Stimulated activated CD4-positive, alpha-beta T cell treated with anti-CD3 and anti-CD28 coated beads, Interleukin-12 subunit alpha, Interleukin-12 subunit beta, amount 100 ng/mL, for 4 hours (primary cell): ENCODE data around the gene CFAP73.
"Not testable (repeated sequence)": the region's sequence is repeated elsewhere in the genome, so short reads cannot be mapped to it uniquely, and the experiment has no call there.

Experiments
- DNase-seq: peaks from one replicate; pipeline ENCODE4 v3.0.0-alpha.2; 2020

The CFAP73 gene

DNA sequence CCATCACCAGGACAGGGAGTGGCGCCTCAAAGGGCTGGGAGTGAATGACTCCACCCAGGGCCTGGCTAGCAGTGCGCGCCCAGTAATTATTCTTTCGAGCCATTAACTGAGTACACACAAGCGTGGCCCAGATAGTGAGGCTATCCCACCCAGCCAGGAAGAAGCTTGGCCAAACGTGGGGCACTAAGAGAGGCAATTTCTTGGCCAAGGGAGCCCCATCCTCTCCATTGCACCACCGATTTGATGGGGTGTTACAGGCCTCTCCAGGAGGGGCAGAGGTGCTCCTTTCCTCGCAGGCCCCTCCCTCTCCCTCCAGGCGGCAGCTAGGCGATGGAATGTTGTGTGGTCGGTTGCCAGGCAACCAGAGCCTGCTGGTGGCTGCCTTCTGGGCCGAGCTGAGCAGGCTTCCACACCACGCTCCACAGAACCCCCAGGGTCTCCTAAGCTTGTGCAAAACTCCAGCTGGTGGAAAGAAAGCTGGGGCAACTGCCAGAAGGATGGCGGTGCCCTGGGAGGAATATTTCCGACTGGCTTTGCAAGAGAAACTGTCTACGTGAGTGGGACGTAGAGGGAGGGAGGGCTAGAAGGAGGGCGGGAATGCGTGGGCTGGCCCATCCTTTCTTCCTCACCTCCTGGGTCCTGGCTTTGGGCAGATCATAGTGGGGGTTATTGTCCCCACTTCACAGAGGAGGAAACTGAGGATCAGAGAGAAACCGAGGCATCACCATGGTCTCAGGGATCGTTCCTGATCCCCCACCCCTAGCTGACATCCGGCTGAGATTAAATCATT is at the start of gene CFAP73:
Gene CFAP73, plus strand, starts transcription at position 364 of the 790 bp plus-strand sequence. Its CDS starts 134 bp downstream, at position 498.
- DNase-seq: no peak

DNA sequence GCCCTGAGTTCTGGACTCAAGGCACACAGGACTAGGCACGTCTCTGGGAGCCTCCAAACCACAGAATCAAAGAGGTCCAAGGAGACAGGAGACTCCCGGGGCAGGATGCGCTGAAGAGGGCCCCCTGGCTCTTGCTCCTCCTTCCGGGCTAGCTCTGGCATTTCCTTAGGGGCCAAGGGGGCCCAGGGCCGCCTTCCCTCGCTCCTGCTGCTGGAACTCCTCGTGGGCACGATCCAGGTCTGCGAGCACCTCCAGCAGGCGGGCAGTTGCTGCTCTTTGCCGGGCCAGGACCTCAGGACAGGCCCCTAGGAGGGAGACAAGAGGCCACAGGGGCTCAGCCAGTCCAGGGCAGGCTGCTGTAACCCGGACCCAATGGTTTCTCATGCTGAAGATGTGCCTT is 49.8 kb upstream of the CFAP73 start:
- no peak for DNase-seq

DNA sequence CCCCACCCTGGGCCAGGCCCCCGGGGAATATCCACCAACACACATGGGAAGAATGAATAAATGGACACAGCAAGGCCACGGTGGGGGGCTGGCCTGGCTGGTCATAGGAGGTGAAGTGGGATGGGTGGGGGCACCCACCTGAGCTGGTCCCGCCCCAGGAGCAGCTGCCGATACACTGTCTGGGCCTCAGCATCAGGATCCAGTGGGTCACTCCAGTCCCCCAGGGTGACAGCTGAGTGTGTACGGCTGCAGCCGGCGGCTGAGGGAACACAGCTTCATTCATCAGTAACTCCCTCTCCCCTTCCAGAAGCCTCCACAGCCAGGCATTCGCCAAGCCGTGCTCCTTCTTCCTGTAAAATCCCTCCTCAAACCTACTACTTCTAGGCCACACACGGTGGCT is 47.8 kb upstream of the CFAP73 start:
- DNase-seq: no peak

DNA sequence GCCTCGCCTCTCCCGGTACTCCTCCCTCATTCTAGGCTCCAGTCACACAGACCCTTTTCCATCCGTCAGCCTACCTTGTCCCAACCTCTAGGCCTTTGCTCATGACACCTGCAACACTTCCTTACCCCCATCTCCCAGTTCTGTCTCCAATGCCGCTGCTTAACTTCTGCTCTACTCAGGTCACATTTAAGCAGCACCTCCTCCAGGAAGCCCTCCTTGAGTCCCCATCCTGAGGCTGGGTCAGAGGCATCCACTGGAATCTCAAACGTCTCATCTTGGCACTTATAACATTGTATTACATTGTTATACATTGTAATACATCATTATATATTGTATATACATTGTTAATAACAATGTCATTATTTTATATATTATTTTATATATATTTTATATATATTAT is 46.7 kb upstream of the CFAP73 start:
- DNase-seq: no peak

DNA sequence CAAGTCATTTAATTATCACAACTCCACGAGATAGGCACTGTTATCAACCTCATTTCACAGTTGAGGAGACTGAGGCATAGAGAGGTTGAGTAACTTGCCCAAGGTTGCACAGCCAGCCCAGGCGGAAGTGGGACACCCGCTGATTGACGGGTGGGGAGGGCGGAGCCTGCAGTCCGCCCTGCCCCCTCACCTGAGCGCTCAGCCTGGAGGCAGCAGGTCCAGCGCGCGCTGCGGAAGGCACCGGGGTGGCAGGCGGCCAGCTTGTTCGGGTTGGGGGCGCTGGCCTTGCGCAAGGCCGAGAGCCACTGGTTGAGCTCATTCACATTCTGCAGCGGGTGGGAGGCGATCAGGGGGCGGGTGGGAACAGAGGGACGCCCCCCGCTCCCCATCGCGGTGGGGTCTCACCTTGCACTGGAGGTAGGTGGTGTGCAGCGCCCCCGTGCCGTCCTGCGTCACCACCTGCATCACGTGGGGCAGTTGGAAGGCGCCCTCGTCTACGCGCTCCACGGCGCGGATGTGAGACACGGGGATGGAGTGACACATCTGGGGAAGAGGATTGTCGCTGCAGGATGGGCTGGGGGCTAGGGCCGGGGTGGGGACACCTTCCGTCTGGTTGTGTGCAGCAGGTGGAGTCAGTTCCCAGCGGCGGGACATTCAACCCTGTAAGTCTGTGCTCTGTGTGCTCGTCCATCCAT is 45.6 kb upstream of the CFAP73 start:
- peak; percentile 61 for DNase-seq

DNA sequence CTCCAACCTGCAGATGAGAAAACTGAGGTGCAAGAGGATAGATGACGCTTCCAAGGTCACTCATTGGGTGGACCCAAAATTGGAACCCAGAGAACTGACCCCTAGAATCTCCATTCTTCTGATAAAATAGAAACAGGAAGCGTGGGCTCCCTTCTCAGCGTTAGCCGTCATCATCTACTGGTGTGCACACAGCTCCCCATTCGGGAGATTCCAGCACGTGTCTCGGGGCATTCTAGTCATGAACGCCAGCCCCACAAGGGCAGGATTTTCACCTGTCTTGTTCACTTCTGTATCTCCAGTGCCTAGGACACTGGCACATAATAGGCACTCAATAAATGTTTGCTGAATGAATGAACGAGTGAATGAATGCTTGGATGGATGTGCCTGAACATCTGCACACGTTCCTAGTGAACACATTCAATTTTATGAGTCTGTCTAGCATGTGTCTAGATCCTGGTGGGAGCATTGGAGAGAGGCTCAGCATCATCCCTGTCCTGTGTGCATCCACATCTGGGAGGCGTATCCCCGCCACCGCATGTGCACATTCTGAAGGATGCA is 44.5 kb upstream of the CFAP73 start:
- no peak for DNase-seq

DNA sequence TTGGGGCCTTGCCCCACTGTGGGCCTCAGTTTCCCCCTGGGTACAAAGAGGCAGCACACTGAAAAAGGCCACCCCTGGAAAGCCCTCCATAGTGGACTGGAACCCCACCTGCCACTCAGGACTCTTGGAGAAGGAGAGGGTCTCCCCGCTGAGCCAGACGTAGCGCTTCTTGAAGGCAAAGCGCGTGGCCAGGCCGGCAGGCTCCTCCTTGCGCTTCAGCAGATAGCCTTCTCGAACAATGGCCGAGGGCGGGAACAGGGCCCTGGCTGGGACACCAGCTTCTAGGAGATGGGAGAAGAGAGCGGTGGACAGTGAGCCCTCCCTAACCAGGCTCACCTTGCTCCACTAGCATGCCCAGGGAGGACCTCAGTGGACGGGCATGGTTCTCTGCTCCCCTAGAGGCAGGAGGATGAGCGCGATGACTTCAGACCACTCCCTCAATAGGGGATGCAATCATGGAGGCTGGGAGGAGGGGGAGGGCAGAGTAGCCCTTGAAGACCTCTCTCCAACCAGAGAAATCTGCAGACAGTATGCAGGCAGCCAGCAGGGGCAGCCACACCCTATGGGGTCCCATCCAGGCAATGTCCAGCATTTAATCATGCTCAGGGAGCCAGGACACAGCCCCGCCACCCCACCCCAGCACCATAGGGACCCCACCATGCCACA is 43.8 kb upstream of the CFAP73 start:
- no peak for DNase-seq

DNA sequence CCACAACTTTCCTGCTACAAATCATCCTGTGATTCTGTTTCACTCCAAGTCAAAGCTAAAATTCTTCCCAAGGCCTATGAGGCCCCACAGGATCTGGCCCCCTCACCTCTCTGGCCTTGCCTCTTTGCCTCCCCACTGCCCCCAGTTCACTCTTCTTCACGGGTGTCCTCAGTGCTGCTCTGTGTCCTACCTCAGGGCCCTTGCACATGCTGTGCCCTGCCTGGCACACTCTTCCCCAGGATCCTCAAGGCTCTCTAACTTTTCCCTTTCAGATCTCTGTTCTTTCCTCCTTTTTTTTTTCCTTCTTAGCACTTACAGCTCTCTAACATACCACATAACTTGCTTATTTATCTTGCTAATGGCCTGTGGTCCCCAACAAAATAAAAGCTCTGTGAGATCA is 43.2 kb upstream of the CFAP73 start:
- no peak for DNase-seq

DNA sequence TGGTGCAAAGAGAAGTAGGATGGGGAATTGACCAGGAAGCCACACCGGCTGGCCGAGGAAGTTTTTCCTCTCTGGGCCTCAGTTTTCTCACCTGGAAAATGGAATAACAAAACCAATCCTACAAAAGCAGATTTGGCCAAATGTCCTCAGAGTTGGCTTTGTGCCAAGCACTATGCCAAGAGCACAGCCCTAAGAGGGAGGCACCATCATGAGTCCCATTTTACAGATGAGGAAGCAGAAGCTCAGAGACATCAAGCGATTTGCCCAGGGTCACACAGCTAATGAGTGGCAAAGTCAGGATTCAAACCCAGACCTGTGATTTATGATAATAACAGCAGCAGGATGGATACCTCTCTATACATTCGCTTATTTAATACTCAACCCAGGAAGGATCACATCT is 41.2 kb upstream of the CFAP73 start:
- DNase-seq: no peak

DNA sequence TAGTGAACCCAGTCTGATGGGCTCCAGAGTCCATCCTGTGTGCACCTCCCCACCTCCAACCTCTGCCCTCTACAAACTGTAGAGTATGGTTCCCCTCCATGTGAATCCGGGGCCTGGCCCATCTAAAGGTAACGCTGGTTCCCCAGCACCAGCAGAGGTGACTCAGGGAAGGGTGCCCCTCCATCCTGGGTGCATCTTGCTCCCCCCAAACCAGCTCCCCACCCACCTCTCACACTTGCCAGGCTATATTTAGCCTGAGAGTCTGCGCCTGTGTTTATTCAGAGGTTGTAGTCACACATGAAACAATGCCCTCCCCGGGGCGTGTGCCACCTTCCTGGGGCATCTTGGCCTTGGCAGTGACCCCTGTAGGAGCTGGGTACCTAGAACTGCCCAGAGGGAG is 40.2 kb upstream of the CFAP73 start:
- no peak for DNase-seq

DNA sequence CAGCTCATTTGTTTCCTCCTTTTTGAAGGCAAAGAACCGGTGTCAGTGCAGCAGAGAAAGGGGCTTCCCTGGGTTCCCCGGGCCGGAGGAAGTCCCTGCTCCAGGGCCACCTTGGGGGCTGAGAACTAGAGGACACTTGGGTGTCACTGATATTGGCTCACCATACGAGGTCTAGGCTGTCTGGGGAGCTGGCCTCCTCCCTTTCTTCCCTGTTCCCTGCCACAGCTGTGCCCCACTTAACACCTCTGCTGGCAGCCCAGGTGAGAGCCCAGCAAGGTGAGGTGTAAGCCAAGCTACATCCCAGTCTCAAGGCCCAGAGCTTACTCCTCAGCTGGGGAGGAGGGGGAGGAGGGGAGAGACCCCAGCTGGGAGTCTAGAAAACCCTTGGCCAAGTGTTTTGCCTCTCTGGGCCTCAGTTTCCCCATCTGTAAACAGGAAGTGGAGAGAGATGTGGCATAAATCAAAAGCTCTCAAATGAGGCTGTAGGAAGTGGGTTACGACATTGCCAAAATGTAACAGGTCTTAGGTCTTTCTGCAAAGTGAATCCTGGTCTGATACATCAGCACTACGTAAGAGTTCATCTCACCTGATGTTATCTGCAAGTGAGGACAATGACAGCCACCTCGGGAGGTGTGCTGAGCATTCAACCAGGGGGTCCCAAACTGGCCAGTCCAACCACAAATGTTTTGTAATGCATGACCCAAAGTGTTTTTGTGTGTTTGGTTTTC is 39.5 kb upstream of the CFAP73 start:
- DNase-seq: no peak

DNA sequence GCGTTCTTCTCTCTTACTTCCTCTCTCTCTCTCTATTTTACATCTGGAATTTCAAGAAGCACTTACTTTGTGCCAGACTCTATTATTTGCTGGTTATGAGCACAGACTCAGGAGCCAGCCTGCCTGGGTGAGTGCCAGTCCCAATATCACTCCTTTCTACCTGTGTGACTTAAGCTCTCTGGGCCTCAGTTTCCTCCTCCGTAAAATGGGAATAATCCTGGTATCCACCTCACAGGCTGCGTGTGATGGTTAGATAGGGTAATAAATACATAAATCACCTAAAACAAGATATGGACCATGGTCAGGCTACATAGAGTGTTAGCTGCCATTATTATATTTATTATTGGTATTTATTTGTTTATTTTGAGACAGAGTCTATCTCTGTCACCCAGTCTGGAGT is 38.3 kb upstream of the CFAP73 start:
- no peak for DNase-seq

DNA sequence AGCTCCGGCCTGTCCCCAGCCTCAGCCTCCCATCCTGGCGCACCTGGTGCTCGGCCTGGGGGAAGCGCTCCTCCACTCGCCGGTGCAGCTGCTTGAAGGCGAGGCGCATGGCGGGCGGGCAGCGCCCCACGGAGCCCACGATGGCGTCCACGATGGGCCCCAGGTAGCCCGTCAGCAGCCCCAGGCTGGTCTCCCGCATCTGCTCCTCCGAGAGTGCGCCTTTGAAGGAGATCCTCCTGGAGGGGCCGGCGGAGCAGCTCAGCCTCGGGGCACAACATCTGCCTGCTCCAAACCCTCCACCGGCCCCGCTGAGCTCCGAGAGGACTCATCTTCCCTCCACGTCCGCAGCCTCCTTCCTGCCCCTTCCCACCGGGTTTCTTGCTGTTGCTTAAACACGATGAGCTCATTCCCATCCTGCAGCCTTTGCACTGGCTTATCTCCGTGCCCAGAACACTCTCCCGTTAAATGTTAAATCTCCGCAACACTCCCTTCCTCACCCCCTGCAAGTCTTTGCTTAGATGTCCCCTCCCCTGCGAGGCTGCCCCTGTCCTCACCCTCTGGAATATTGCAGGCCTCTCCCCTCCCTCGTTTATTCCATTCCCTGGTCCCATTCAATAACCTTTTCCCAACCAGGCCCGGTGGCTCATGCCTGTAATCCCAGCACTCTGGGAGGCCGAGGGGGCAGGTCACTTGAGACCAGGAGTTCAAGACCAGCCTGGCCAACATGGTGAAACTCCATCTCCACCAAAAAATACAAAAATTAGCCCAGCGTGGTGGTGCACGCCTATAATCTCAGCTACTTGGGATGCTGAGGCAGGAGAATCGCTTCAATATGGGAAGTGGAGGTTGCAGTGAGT is 37.3 kb upstream of the CFAP73 start:
- no peak for DNase-seq

DNA sequence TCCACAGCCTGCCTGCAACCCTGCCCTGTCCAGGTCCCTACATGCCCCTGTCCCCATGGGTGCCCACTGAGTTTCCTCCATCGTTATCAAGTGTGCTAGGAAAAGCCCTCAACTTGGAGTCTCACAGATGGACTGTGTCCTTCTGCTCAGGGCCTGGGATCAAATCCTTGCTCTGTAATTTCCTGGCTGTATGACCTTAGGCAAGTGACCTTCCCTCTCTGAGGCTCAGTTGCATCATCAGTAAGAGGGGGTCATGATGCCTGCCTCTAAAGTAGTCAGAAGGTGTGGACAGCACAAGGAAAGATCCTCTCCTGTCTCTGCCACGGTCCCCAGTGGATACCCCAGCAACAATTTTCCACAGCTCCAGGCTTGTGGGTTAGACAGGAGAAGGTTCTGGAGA is 36.1 kb upstream of the CFAP73 start:
- DNase-seq: no peak

DNA sequence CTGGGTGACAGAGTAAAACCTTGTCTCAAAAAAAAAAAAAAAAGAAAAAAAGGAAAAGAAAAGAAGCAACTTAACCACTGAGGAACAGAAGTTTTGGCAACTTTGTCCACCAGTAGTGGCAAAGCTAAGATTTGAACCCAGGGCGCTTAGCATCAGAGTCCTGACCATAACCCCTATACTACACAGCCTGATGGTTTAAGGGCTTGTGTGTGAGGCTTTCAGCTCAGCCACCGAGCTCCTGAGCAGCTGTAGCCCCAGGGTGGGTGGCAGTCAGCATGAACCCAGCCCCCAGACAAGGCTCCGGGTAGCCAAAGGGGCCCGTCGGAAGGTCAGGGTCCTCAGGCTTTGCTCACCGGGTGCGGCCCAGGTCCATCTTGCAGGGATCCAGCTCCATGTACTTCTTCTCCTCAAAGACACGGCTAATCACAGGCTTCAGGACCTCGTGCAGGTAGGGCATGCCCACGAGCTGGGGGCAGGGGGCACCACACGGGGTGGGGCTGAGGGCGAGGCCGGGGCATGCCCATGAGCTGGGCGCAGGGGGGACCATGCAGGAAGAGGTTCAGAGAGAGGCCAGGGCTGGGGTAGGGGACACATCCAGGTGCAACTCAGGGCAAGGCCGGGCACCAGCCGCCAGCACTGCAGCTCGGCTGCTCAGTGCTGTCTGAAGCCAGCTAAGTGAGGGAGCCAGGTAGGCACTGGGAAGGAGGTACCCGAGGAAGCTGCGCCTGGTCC is 34.9 kb upstream of the CFAP73 start:
- no peak for DNase-seq

DNA sequence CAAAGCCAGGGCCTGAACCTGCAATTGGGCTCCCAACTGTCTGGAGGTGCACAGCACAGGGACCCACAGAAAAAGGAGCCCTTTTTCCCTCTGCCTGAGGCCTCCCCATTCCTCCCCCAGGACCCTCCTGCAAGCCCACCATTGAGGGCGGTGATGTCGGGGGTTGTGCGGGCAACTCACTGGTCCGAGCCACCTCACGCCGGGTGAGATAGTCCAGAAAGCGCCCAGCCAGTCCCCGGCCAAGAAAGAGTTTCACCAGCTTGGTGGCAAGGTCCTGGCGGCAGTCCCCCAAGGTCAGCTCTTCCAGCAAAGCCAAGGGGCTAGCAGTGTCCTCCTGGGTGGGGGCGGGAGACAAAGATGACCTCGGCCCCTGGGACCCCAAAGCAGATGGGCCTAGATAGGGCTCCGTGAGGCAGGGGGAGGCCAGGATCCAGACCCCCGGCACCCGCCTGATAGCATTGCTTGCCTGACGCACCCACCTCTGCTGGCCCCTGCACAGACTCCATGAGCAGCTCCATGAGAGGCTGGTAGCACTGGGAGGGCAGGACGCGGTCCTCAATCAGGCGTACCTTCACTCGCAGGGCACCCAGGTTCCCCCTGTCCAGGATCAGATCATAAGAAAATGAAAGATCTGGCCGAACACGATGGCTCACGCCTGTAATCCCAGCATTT is 33.9 kb upstream of the CFAP73 start:
- no peak for DNase-seq

DNA sequence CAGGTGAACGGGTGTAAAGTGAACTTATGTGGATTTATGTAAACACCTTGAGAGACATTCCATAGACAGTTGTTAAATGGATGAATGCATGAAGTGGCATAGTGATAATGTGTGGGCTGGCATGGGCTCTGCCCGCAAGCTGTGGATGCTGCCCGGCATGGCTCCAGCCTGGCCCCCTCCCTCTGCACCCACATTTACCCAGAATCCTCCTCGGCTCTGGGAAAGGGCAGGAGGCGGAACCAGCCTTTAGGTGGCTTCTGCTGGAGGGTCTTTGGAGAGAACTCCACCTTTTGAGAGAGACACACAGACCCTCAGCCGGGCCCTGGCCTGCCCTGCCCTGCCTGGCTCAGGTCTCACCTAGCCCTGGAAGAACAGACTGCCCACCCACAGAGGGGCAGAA is 32.6 kb upstream of the CFAP73 start:
- DNase-seq: no peak

DNA sequence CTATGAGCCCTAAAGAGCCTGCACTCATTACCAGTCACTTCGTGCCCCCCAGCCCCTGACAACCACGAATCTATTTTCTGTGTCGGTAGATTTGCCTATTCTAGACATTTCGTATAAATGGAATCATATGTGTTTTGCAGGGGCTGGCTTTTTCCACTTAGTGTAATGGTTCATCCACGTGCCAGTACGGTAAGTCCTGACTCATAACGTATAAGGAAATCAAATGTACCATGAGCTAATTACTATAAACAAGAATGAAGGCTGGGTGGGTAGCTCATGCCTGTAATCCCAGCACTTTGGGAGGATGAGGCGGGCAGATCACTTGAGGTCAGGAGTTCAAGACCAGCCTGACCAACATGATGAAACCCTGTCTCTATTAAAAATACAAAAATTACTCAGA is 31.8 kb upstream of the CFAP73 start:
- DNase-seq: not testable (repeated sequence)

DNA sequence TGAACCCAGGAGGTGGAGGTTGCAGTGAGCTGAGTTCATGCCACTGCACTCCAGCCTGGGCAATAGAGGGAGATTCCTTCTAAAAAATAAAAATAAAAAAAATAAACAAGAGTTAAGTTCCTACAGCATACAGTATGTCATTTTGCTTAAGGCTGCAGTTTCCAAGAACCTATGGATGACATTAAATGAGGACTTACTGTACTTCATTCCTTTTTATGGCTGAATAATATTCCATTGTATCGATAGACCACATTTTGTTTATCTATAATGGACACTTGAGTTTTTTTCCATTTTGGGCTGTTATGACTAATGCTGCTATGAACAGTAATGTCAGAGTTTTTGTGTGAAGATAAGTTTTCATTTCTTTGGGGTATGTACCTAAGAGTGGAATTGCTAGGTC is 31.4 kb upstream of the CFAP73 start:
- DNase-seq: no peak

DNA sequence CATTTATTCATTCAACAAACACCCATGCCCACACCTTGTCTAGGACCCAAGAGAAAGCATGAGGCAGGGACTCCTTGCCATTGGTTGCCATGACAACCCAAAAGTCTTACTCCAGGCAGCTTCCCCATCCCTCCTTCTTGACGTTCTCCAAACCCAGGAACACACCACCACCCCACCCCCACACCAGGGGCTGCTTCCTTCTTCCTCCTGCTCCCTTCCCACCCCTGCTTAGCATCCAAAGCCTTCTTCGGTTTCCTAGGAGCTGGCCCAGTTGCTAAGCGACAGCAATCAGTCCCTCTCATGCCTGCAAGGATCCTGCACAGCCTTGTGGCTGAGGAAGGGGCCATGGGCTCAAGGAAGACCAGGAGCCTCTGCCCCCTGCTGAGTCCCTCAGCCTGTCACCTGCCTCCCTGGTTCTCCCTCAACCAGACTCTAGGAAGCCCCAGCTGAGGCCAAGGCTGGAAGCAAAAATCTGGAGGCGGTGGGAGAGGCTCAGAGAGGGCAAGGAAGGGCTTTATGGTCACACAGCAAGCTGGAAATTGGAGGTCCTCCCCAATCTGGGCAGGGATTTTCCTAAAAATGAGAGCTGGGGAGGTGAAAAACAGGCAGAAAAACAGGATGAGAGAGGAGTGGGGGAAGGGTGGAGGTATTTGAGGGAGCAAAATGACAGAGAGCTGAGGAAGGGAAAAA is 29.4 kb upstream of the CFAP73 start:
- no peak for DNase-seq
